Inferior parietal cortex (tissue), 1 donor: ENCODE data around the gene KLHL10.

Experiments used
- DNase-seq: peaks from one replicate; pipeline ENCODE4 v3.0.0-alpha.2; 2016; ENCODE audit errors: extremely low spot score

KLHL10 gene

DNA sequence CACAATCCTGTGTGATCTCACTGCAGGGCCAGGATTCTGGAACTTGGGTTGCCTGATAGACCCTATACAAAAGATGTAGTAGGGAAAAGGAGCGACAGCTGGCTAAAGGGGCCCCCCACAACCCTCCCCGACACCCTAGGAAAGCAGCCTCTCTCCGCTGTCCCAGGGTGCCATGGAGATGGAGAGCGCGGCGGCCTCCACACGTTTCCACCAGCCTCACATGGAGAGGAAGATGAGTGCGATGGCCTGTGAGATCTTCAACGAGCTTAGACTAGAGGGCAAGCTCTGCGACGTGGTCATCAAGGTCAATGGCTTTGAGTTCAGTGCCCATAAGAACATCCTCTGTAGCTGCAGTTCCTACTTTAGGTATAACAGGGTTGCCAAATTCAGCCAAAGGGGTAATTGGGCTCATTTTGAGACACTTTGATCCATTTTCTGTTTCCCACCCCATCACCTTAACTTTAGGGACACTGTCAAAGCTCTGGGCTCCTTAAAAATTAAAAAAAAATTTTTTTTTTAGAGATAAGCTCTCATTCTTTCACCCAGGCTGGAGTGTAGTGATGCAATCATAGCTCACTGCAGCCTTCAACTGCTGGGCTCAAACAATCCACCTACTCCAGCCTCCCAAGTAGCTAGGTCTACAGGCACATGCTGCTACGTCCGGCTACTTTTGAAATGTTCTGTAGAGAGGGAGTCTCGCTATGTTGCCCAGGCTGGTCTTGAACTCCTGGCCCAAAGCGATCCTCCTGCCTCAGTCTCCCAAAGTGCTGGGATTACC lies at the start of gene KLHL10:
TSS of gene KLHL10 (plus strand) at position 65 of the 778 bp plus-strand sequence. CDS start at position 173, 108 bp downstream.
- no peak for DNase-seq

- DNase-seq: no peak
Measured at GRCh38 chr17:41792845-41793783, 44.5 kb upstream of the KLHL10 start.

DNA sequence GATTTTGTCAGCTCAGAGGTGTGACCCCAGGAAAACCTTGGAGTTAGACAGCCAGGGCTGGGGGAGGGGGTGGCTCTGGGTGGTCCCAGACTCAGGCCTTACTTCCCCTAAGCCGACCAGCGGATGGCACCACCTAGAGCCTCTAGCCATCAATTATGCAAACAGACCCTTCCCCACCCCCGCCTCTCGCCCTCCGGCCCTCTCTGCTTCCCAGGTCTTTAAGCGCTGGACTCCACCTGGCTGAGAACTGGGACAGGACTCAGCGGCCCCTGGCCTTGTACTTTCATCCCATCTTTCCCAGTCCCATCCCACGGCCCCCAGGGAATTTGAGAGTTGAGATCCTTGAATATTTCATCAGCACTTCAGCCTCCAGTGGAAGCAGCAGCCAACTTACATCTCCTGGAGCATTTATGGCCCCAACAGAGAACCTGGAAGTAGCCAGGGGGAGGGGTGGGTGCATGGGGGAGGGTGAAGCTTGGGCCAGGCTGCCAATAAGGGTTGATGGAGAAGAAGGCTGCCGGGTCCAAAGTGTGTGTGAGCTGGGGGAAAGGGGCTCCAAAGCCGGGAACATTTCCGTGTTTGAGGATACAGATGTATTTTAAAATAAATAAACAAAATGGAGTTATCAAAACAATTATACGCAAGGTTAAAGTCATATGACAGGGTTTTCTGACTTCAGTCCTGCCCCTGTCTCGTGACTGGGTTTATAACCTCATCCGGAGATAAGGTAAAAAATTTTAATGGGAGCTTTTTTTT lies 43.7 kb upstream of the KLHL10 start:
- DNase-seq: no peak

DNA sequence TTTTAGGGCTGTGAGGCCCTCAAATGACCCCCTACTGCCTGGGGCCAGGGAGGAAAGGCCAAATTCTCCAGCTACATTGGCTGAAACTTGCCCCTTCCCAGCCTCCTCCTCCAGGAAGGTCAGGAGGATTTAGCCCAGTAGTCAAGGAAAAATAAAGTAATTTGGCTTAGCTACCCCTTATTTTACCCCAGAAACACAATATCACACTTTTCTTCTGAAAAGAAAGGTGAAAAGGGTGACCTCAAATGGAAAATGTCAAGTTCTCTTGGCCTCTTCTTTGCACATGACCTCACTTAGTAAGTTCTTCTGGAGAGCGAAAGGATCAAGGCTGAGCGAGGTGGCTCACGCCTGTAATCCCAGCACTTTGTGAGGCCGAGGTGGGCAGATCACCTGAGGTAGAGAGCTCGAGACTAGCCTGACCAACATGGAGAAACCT lies 43.1 kb upstream of the KLHL10 start:
- no peak for DNase-seq

DNA sequence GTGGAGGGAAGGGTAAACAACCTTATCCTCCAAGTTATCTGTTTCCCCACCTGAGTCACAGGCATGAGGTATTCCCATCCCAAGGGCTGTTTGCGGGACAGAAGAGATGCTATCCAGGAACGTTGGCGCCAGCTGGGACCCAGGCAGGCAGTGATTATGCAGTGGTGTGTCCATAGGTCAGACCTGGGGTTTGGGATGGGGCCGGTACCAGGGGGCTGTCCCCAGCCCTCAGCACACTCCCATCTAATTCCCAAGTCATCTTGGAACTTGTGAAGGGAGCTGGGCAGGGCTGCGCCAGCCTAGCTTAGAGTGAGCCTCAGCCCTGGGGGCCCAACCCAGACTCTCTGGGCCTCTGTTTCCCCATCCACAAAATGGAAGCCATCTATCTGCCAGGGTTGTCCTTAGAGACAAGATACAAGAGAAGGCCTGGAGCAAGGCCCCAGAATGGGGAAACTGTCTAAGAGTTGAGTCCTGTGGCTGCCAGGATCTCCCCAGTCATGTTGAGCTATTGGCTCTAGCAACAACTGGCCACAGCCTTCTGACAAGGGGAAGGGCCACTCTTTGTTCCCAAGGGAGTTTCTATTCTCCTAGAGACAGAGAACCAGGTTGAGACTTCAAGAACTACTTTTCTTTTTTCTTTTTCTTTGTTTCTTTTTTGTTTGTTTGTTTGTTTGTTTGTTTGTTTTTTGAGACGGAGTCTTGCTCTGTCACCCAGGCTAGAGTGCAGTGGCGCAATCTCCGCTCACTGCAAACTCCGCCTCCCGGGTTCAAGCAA lies 41.3 kb upstream of the KLHL10 start:
- DNase-seq: no peak

- DNase-seq: no peak
Measured at GRCh38 chr17:41797377-41797776, 40.2 kb upstream of the KLHL10 start.

- no peak for DNase-seq
Measured at GRCh38 chr17:41799366-41799765, 38.3 kb upstream of the KLHL10 start.

DNA sequence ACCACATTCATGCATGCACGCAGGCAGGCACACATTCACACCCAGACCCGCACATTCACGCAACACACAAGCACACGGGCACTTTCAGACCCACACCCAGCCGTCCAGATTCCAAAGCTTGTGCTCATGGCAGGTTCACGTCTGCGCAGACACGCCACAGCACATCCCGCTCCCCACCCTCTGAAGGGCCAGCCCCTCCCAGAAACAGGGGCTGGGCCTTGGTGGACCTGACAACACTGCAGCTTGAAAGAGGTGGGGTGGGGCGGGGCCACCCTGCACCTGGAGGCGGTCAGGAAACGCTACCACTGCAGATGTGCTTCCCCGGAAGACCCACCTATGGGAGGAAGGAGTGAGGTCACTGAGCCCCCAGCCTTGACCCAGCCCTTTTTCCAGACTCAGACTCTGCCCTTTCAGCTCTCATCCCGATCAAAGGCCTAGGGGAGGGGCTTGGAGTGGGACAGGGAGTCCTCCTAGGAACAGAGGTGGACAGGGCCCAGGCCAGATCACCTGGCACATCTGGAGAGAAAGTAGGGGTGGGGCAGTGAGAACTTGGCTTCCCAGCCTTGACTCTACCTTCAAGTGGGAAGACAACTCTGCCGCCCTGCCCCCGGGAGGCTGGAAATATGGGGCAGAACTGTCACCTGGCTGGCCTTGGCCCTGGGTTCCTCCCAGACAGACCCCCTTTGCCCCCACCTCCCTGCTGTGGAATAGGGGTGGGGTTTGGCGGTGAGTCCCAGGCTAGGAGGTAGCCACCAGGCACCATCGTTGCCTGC lies 36.8 kb upstream of the KLHL10 start:
- no peak for DNase-seq

GRCh38 chr17:41801374-41802271 lies 36.0 kb upstream of the KLHL10 start:
- DNase-seq: peak; percentile 87

GRCh38 chr17:41803049-41804020 lies 34.3 kb upstream of the KLHL10 start:
- no peak for DNase-seq

GRCh38 chr17:41806685-41807445 lies 30.8 kb upstream of the KLHL10 start:
- no peak for DNase-seq

DNA sequence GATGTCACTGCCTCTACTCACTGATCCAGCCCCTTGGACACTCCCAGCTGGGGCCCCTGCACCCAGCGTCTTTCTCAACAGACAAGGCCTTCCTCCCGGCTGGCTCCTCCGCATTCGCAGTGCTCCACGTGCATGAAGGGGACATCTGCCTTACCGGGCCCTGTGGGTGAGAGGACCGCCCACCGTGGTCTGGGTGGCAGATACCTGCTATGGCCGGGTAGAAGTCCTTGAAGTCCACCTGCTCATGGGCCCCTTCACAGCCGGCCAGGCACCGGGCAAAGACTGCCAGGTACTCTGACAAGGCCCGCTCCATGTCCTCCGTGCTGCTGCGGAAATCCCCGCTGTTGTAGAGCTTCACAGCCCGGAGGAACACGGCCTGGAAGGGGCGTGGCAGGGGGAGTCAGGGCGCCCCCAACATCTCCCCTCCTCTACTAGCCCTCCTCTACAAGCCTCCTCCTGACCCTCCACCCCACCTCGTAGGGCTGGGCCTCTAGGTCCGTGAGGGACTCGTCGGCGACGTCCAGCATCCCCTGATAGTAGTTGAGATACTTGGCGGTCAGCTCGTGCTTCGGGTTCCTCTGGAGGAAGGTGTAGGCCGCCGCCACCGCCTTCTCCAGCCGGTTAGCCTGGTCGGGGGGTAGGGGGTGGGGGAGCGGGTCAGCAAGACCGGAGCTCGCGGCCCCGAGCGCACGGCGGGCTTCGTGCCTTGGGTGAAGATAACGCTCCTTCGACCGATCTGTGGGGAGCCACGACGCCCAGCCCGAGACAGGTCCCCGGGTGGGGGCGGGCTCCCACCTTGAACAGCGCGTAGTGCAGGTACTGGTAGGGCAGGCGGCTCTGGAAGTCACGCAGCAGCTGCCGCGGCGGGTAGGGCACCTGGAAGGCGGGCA lies 26.7 kb upstream of the KLHL10 start:
- no peak for DNase-seq

DNA sequence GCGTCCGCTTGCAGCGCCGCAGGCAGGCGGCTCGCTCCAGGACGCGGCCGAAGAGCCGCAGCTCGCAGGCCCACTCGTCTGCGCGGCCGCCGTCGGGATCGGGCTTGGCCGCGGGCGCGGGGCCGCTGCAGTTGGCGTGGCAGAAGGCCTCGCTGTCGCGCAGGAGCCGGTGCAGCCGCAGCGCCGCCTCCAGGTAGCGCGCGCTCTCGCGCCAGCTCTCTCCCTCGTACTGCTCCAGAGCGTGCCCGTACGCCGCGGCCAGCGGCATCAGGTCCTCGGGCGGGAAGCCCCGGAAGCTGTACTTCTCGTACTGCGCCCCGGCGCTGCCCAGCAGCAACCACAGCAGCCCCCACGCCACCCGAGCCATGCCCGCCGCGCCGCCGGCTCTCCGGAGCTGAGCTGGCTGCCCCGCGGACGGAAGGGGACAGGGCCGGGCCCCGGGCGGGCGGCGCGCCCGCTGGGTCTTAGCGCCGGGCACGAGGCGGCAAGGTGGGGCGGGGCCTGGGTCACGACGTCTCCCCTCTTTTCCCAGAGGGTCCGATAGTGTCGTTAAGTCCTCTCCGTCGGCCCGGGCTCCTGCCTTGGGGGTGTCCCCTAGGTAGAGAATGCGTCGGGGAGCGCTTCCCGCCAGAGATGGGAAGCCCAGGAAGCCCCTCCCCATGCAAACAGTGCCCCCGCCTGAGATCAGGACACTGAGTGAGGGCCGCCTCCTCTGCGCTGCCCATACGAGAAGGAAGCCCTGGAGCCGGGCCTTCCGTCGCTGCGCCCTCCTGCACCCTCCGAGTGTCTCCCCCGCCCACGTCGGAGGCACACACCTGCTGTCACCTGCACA lies 25.9 kb upstream of the KLHL10 start, which contains the start of gene P3H4:
TSS of gene P3H4 (minus strand) at position 401 of the 832 bp plus-strand sequence. CDS start at position 367, 34 bp downstream.
- DNase-seq: peak; percentile 60

DNA sequence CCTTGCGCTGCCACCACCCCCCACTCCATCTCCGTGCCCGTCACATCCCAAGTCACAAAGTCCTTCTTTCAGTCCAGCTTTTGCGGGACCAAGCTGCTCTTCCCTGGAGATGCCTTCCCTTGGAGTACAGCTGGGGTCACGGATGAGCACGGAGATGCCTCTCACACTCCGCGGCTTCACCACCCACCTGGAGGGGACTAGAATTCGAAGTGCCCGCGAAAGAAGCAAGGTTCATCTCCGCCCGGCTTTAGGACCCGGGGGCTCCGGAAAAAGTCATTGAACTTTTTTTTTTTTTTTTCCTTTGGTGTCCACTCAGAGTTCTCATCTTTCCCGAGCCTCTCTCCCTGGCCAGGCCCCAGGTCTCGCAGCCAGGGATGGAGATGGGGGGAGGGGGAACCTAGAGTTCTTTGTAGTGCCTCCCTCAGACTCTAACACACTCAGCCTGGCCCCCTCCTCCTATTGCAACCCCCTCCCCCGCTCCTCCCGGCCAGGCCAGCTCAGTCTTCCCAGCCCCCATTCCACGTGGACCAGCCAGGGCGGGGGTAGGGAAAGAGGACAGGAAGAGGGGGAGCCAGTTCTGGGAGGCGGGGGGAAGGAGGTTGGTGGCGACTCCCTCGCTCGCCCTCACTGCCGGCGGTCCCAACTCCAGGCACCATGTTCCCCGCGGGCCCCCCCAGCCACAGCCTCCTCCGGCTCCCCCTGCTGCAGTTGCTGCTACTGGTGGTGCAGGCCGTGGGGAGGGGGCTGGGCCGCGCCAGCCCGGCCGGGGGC lies 25.1 kb upstream of the KLHL10 start, which contains the start of gene FKBP10:
TSS of gene FKBP10 (plus strand) at position 624 of the 771 bp plus-strand sequence. CDS start at position 655, 31 bp downstream.
- peak; percentile 31 for DNase-seq
